IPS-18a (cell line): ENCODE results near the gene GPC6.

Experiments
- H3K27ac ChIP-seq: one replicate; pipeline ENCODE4 v1.5.1; 2013; ENCODE audit warnings: low read length
- H3K27me3 ChIP-seq: one replicate; pipeline ENCODE4 v1.6.1; 2013; ENCODE audit warnings: mild to moderate bottlenecking, low read length; ENCODE audit not compliant: control insufficient read depth, insufficient read depth
- H3K36me3 ChIP-seq: one replicate; pipeline ENCODE4 v1.6.1; 2013; ENCODE audit warnings: low read depth, low read length; ENCODE audit not compliant: control insufficient read depth
- H3K4me1 ChIP-seq: one replicate; pipeline ENCODE4 v1.6.1; 2013; ENCODE audit warnings: low read depth, low read length; ENCODE audit not compliant: control insufficient read depth
- H3K4me3 ChIP-seq: one replicate; pipeline ENCODE4 v1.5.1; 2013; ENCODE audit warnings: low read length
- H3K9ac ChIP-seq: one replicate; pipeline ENCODE4 v1.6.1; 2013; ENCODE audit warnings: mild to moderate bottlenecking, low read length, moderate library complexity
- H3K9me3 ChIP-seq: one replicate; pipeline ENCODE4 v1.6.1; 2013; ENCODE audit warnings: low read depth, low read length; ENCODE audit not compliant: control insufficient read depth

GPC6 gene

GRCh38 chr13:93774506-93774905 is 547.9 kb downstream of the GPC6 start:
- H3K9ac ChIP-seq = no peak overlapping the region
- no peaks in the 10 kb centered on the region for H3K36me3 ChIP-seq
- peaks cover 6% of the 10 kb centered on the region for H3K4me1 ChIP-seq
- no peaks in the 10 kb centered on the region for H3K27me3 ChIP-seq
- H3K4me3 ChIP-seq = no peak overlapping the region
- no peak overlapping the region for H3K27ac ChIP-seq
- H3K9me3 ChIP-seq = no peaks in the 10 kb centered on the region

- Histone ChIP-seq H3K9ac (no peak overlapping the region), H3K27ac (no peak overlapping the region), H3K27me3 (no peaks in the 10 kb centered on the region), H3K4me1 (peaks cover 6% of the 10 kb centered on the region), H3K4me3 (no peak overlapping the region), H3K9me3 (no peaks in the 10 kb centered on the region), H3K36me3 (no peaks in the 10 kb centered on the region)
Observed at GRCh38 chr13:93775027-93775426, 548.4 kb downstream of the GPC6 start.

GRCh38 chr13:93775507-93776108 is 549.0 kb downstream of the GPC6 start:
- H3K27ac ChIP-seq = no peak overlapping the region
- peaks cover 6% of the 10 kb centered on the region for H3K4me1 ChIP-seq
- no peaks in the 10 kb centered on the region for H3K9me3 ChIP-seq
- no peaks in the 10 kb centered on the region for H3K36me3 ChIP-seq
- H3K27me3 ChIP-seq = no peaks in the 10 kb centered on the region
- H3K4me3 ChIP-seq = no peak overlapping the region
- no peak overlapping the region for H3K9ac ChIP-seq

- H3K36me3 ChIP-seq = no peaks in the 10 kb centered on the region
- no peaks in the 10 kb centered on the region for H3K9me3 ChIP-seq
- H3K4me1 ChIP-seq = no peaks in the 10 kb centered on the region
- H3K9ac ChIP-seq = no peak overlapping the region
- no peak overlapping the region for H3K4me3 ChIP-seq
- H3K27me3 ChIP-seq = no peaks in the 10 kb centered on the region
- H3K27ac ChIP-seq = no peak overlapping the region
Observed at GRCh38 chr13:93776936-93777335, 550.3 kb downstream of the GPC6 start.

- no peak overlapping the region for H3K27ac ChIP-seq
- no peaks in the 10 kb centered on the region for H3K27me3 ChIP-seq
- H3K36me3 ChIP-seq = no peaks in the 10 kb centered on the region
- H3K9ac ChIP-seq = no peak overlapping the region
- no peak overlapping the region for H3K4me3 ChIP-seq
- no peaks in the 10 kb centered on the region for H3K4me1 ChIP-seq
- H3K9me3 ChIP-seq = no peaks in the 10 kb centered on the region
Observed at GRCh38 chr13:93777504-93777903, 550.9 kb downstream of the GPC6 start.

- no peak overlapping the region for H3K4me3 ChIP-seq
- no peaks in the 10 kb centered on the region for H3K36me3 ChIP-seq
- H3K27ac ChIP-seq = no peak overlapping the region
- H3K9me3 ChIP-seq = no peaks in the 10 kb centered on the region
- no peaks in the 10 kb centered on the region for H3K27me3 ChIP-seq
- H3K9ac ChIP-seq = no peak overlapping the region
- H3K4me1 ChIP-seq = no peaks in the 10 kb centered on the region
Observed at GRCh38 chr13:93778548-93778947, 551.9 kb downstream of the GPC6 start.

GRCh38 chr13:93784191-93784590 is 557.6 kb downstream of the GPC6 start:
- H3K4me3 ChIP-seq = no peak overlapping the region
- no peak overlapping the region for H3K27ac ChIP-seq
- no peak overlapping the region for H3K9ac ChIP-seq
- no peaks in the 10 kb centered on the region for H3K4me1 ChIP-seq
- no peaks in the 10 kb centered on the region for H3K36me3 ChIP-seq
- no peaks in the 10 kb centered on the region for H3K27me3 ChIP-seq
- H3K9me3 ChIP-seq = no peaks in the 10 kb centered on the region

- no peak overlapping the region for H3K27ac ChIP-seq
Observed at GRCh38 chr13:93786846-93787489, 560.4 kb downstream of the GPC6 start.

GRCh38 chr13:93788456-93788855 is 561.8 kb downstream of the GPC6 start:
- no peak overlapping the region for H3K27ac ChIP-seq
- no peaks in the 10 kb centered on the region for H3K36me3 ChIP-seq
- no peak overlapping the region for H3K9ac ChIP-seq
- H3K27me3 ChIP-seq = no peaks in the 10 kb centered on the region
- H3K9me3 ChIP-seq = no peaks in the 10 kb centered on the region
- H3K4me3 ChIP-seq = no peak overlapping the region
- H3K4me1 ChIP-seq = no peaks in the 10 kb centered on the region

More at GRCh38 chr13:93786846-93787489, 560.4 kb downstream of the GPC6 start:
- Histone ChIP-seq H3K9ac (no peak overlapping the region), H3K4me3 (no peak overlapping the region), H3K4me1 (no peaks in the 10 kb centered on the region), H3K9me3 (no peaks in the 10 kb centered on the region), H3K27me3 (no peaks in the 10 kb centered on the region), H3K36me3 (no peaks in the 10 kb centered on the region)

GRCh38 chr13:93789058-93789457 is 562.5 kb downstream of the GPC6 start:
- no peaks in the 10 kb centered on the region for H3K36me3 ChIP-seq
- H3K9ac ChIP-seq = no peak overlapping the region
- no peaks in the 10 kb centered on the region for H3K9me3 ChIP-seq
- no peaks in the 10 kb centered on the region for H3K27me3 ChIP-seq
- no peak overlapping the region for H3K4me3 ChIP-seq
- no peaks in the 10 kb centered on the region for H3K4me1 ChIP-seq
- H3K27ac ChIP-seq = no peak overlapping the region

- no peaks in the 10 kb centered on the region for H3K27me3 ChIP-seq
- no peak overlapping the region for H3K27ac ChIP-seq
- H3K9ac ChIP-seq = no peak overlapping the region
- H3K4me1 ChIP-seq = no peaks in the 10 kb centered on the region
- no peaks in the 10 kb centered on the region for H3K9me3 ChIP-seq
- H3K4me3 ChIP-seq = no peak overlapping the region
- no peaks in the 10 kb centered on the region for H3K36me3 ChIP-seq
Observed at GRCh38 chr13:93794197-93794885, 567.7 kb downstream of the GPC6 start.

GRCh38 chr13:93797463-93797862 is 570.9 kb downstream of the GPC6 start:
- Histone ChIP-seq H3K27me3 (no peaks in the 10 kb centered on the region), H3K36me3 (no peaks in the 10 kb centered on the region), H3K4me1 (no peaks in the 10 kb centered on the region), H3K4me3 (no peak overlapping the region), H3K9ac (no peak overlapping the region), H3K9me3 (no peaks in the 10 kb centered on the region), H3K27ac (no peak overlapping the region)
